SU-DHL-6 (cell line): Measurements from ENCODE around the gene ALG6.
"Not testable (repeated sequence)": the region's sequence is repeated elsewhere in the genome, so short reads cannot be mapped to it uniquely, and the experiment has no call there.

Experiments used
- H2AFZ ChIP-seq: fragments of 200-600 bp; sonication (generic); 2 replicates; pipeline ENCODE4 v1.6.1; 2014; ENCODE audit warnings: low read depth, mild to moderate bottlenecking, moderate library complexity, mixed read lengths, antibody characterized with exemption, low read length; ENCODE audit not compliant: severe bottlenecking
- H3F3A ChIP-seq: fragments of 200-600 bp; shearing (Covaris generic); 2 replicates; pipeline ENCODE4 v1.6.0; 2016; ENCODE audit warnings: antibody characterized with exemption, mild to moderate bottlenecking; ENCODE audit not compliant: insufficient read depth
- H3K27ac ChIP-seq: fragments of 200-600 bp; sonication (generic); 2 replicates; pipeline ENCODE4 v1.5.1; 2016; ENCODE audit warnings: low read depth, mild to moderate bottlenecking, low read length, moderate library complexity, mixed read lengths
- H3K27me3 ChIP-seq: fragments of 200-600 bp; sonication (generic), shearing (Covaris generic); 2 replicates; pipeline ENCODE4 v1.6.0; 2014; ENCODE audit warnings: mild to moderate bottlenecking, low read length
- H3K36me3 ChIP-seq: fragments of 200-600 bp; sonication (generic); 2 replicates; pipeline ENCODE4 v1.6.1; 2014; ENCODE audit warnings: mild to moderate bottlenecking, low read length, mixed read lengths
- H3K4me2 ChIP-seq: fragments of 300-600, 200-600 bp; shearing (Covaris generic), sonication (generic); 2 replicates; pipeline ENCODE4 v1.6.0; 2014; ENCODE audit warnings: low read length, low read depth, mild to moderate bottlenecking; ENCODE audit not compliant: poor library complexity, severe bottlenecking
- H3K4me3 ChIP-seq: fragments of 200-600 bp; sonication (generic); 2 replicates; pipeline ENCODE4 v1.5.1; 2014; ENCODE audit warnings: antibody characterized with exemption, low read length, mild to moderate bottlenecking, mixed read lengths; ENCODE audit not compliant: insufficient read depth, poor library complexity, severe bottlenecking
- H3K79me2 ChIP-seq: fragments of 200-600 bp; sonication (generic); 2 replicates; pipeline ENCODE4 v1.6.1; 2014; ENCODE audit warnings: mild to moderate bottlenecking, low read length, moderate library complexity; ENCODE audit not compliant: insufficient read depth
- H3K9ac ChIP-seq: fragments of 200-600 bp; sonication (generic); 2 replicates; pipeline ENCODE4 v1.7.0; 2014; ENCODE audit warnings: mild to moderate bottlenecking, low read length
- H3K9me2 ChIP-seq: fragments of 200-600 bp; sonication (generic); replicated peaks from 2 replicates; pipeline ENCODE4 v1.6.1; 2014; ENCODE audit warnings: low read length; ENCODE audit not compliant: insufficient read depth
- H3K9me3 ChIP-seq: fragments of 200-600 bp; sonication (generic); 2 replicates; pipeline ENCODE4 v1.6.1; 2014; ENCODE audit warnings: low read length, mixed read lengths; ENCODE audit not compliant: insufficient read depth
- H4K20me1 ChIP-seq: fragments of 200-600 bp; sonication (generic); 2 replicates; pipeline ENCODE4 v1.6.1; 2014; ENCODE audit warnings: low read depth, mild to moderate bottlenecking, antibody characterized with exemption, low read length, moderate library complexity, mixed read lengths
- EZH2phosphoT487 ChIP-seq: fragments of 200-600 bp; sonication (generic), shearing (Covaris generic); conservative IDR thresholded peaks from 2 replicates; pipeline ENCODE4 v1.6.1; 2018; ENCODE audit warnings: mild to moderate bottlenecking, antibody characterized with exemption, low read length, moderate library complexity, mixed read lengths
- TF ChIP-seq, protein P1 (sequence below): fragments of 200-600 bp; sonication (generic); IDR thresholded peaks from one replicate; pipeline ENCODE4 v1.5.1; 2017; ENCODE audit warnings: antibody characterized with exemption, mild to moderate bottlenecking, low read length, moderate library complexity; ENCODE audit not compliant: insufficient read depth, poor library complexity, severe bottlenecking

Gene ALG6

DNA sequence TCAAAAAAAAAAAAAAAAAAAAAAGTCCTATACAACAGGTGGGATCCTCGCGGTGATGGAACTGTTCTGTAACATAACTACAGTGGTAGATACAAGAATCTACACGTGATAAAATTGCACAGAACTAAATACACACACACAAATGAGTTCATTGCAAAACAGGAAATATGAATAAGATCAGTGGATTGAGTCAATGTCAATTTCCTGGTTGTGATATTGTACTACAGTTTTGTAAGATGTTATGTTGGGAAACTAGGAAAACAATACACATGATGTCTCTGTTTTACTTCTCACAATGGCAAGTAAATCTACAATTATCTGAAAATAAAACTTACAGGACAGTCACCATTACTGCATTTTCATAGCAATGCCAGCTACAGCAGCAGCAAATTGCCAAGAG is 95.8 kb downstream of the ALG6 start:
- Histone ChIP-seq H3K9me2 (no peaks in the 10 kb centered on the region), H3K9ac (no peak overlapping the region), H3K9me3 (peaks cover 6% of the 10 kb centered on the region; the same call in 1 of the 2 replicates), H3K36me3 (peaks cover 22% of the 10 kb centered on the region), H3K27ac (no peak overlapping the region), H3K79me2 (no peaks in the 10 kb centered on the region), H2AFZ (no peak overlapping the region), H3K27me3 (no peaks in the 10 kb centered on the region), H3K4me3 (no peak overlapping the region), H4K20me1 (no peaks in the 10 kb centered on the region), H3K4me2 (no peak overlapping the region), H3F3A (no peaks in the 10 kb centered on the region)
- TF ChIP-seq, protein P1, sequence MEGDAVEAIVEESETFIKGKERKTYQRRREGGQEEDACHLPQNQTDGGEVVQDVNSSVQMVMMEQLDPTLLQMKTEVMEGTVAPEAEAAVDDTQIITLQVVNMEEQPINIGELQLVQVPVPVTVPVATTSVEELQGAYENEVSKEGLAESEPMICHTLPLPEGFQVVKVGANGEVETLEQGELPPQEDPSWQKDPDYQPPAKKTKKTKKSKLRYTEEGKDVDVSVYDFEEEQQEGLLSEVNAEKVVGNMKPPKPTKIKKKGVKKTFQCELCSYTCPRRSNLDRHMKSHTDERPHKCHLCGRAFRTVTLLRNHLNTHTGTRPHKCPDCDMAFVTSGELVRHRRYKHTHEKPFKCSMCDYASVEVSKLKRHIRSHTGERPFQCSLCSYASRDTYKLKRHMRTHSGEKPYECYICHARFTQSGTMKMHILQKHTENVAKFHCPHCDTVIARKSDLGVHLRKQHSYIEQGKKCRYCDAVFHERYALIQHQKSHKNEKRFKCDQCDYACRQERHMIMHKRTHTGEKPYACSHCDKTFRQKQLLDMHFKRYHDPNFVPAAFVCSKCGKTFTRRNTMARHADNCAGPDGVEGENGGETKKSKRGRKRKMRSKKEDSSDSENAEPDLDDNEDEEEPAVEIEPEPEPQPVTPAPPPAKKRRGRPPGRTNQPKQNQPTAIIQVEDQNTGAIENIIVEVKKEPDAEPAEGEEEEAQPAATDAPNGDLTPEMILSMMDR: no peak
- no peak for TF ChIP-seq EZH2phosphoT487

DNA sequence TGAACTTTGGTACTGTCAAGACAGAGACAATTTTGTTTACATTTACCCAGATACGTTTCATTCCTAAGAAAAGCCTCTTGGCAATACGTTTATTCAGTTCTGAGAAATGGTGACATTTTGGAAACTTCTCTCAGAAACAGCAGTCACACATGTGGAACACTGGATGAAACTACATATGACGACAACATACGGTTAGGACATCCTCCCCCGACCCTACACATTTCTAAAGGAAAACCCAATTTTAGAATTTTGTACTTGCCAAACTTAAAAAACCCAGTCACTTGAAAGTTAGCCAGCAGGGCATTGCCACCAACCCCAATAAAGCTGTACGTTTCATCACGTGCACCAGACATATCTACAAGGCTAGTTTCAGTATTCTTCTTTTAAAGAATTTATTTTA is 98.8 kb downstream of the ALG6 start:
- H3K9me2 ChIP-seq: no peaks in the 10 kb centered on the region

DNA sequence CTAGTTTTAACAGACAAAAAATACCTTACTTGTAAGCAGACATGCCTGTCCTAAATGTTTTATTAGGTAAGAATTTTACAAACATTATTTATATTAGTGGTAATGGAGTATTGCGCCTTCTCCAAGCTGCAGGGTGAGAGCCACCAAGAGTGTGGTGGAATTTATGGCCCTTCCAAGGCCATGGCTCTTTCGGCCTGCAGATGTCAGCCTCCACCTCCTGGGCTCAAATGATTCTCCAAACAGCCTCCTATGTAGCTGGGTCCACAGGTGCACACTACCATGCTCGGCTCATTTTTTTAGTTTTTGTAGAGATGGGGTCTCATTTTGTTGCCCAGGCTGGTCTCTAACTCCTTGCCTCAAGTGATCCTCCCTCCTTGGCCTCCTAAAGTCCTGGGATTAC is 99.3 kb downstream of the ALG6 start:
- Histone ChIP-seq H3K27ac (no peak overlapping the region), H3F3A (no peaks in the 10 kb centered on the region), H3K36me3 (peaks cover 16% of the 10 kb centered on the region), H3K9me2 (no peaks in the 10 kb centered on the region), H3K79me2 (no peaks in the 10 kb centered on the region), H2AFZ (no peak overlapping the region), H4K20me1 (no peaks in the 10 kb centered on the region), H3K4me2 (no peak overlapping the region), H3K9me3 (peaks cover 3% of the 10 kb centered on the region; the same call in 1 of the 2 replicates), H3K4me3 (no peak overlapping the region), H3K27me3 (no peaks in the 10 kb centered on the region), H3K9ac (no peak overlapping the region)
- no peak for TF ChIP-seq EZH2phosphoT487
- TF ChIP-seq, protein P1: no peak

More for the DNA sequence above, 98.8 kb downstream of the ALG6 start:
- no peak overlapping the region for H3K4me3 ChIP-seq
- no peaks in the 10 kb centered on the region for H4K20me1 ChIP-seq
- H3K79me2 ChIP-seq: no peaks in the 10 kb centered on the region
- no peak overlapping the region for H3K27ac ChIP-seq
- TF ChIP-seq, protein P1: no peak
- TF ChIP-seq EZH2phosphoT487: no peak
- H3F3A ChIP-seq: no peaks in the 10 kb centered on the region
- no peak overlapping the region for H3K9ac ChIP-seq
- no peak overlapping the region for H3K4me2 ChIP-seq
- peaks cover 22% of the 10 kb centered on the region for H3K36me3 ChIP-seq
- H3K27me3 ChIP-seq: no peaks in the 10 kb centered on the region
- H2AFZ ChIP-seq: no peak overlapping the region
- peaks cover 6% of the 10 kb centered on the region; the same call in 1 of the 2 replicates for H3K9me3 ChIP-seq

DNA sequence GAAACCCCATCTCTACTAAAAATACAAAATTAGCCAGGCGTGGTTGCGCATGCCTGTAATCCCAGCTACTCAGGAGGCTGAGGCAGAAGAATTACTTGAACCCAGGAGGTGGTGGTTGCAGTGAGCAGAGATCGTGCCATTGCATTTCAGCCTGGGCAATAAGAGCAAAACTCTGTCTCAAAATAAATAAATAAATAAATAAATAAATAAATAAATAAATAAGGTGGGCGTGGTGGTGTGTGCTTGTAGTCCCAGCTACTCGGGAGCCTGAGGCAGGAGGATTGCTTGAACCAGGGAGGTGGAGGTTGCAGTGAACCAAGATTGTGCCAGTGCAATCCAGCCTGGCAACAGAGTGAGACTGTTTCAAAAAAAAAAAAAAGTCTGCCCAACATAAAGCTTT is 101.3 kb downstream of the ALG6 start:
- H2AFZ ChIP-seq, H3K9ac ChIP-seq, H3K27ac ChIP-seq, H3K27me3 ChIP-seq, H4K20me1 ChIP-seq, H3K9me3 ChIP-seq, H3K9me2 ChIP-seq, H3K4me3 ChIP-seq, H3F3A ChIP-seq, H3K4me2 ChIP-seq, H3K36me3 ChIP-seq, H3K79me2 ChIP-seq: not testable (repeated sequence)
